ENCODE data around the gene HYPK.

HYPK gene

GRCh38 chr15:43851251-43851650 is 50.9 kb downstream of the HYPK start:
- no peak for DNase-seq (ENCODE audit: low spot score)

GRCh38 chr15:43852607-43853006 is 52.2 kb downstream of the HYPK start:
- DNase-seq (ENCODE audit: low spot score), result no peak

All from AG08395 (cell line).